Choroid plexus epithelial cell (primary cell): Measurements from ENCODE around the gene SLC25A22.
A peak's percentile ranks its signal among the peaks of the same experiment; 100 is the strongest.

ENCODE experiments used
- DNase-seq: peaks from one replicate; pipeline ENCODE4 v3.0.0-alpha.2; 2010; ENCODE audit warnings: low read depth
- H3K4me3 ChIP-seq: 2 replicates; pipeline ENCODE4 v1.5.1; 2011; ENCODE audit warnings: low read depth, mild to moderate bottlenecking, control low read depth, low read length, moderate library complexity
- CTCF ChIP-seq: conservative IDR thresholded peaks from 2 replicates; pipeline ENCODE4 v1.5.1; 2011; ENCODE audit warnings: low read depth, mild to moderate bottlenecking, control low read depth, inconsistent platforms, low read length, moderate library complexity

The SLC25A22 gene

GRCh38 chr11:795634-796564, 2.2 kb downstream of the SLC25A22 start:
- DNase-seq = peak; percentile 87
- no peak for TF ChIP-seq CTCF
- peak overlapping the region; percentile 79 for H3K4me3 ChIP-seq

- no peak for DNase-seq
Measured at GRCh38 chr11:794766-795633, 3.1 kb downstream of the SLC25A22 start.

GRCh38 chr11:794013-794765, 3.9 kb downstream of the SLC25A22 start:
- no peak for TF ChIP-seq CTCF
- DNase-seq = no peak
- no peak overlapping the region for H3K4me3 ChIP-seq

More at GRCh38 chr11:794766-795633, 3.1 kb downstream of the SLC25A22 start:
- no peak for TF ChIP-seq CTCF
- peak overlapping the region; percentile 79 for H3K4me3 ChIP-seq

GRCh38 chr11:793556-793955, 4.5 kb downstream of the SLC25A22 start:
- H3K4me3 ChIP-seq = no peak overlapping the region
- no peak for DNase-seq
- TF ChIP-seq CTCF = no peak

- no peak for DNase-seq
- TF ChIP-seq CTCF = no peak
Measured at GRCh38 chr11:792873-793272, 5.2 kb downstream of the SLC25A22 start.

GRCh38 chr11:792535-792821, 5.6 kb downstream of the SLC25A22 start:
- H3K4me3 ChIP-seq = no peak overlapping the region
- no peak for DNase-seq
- TF ChIP-seq CTCF = no peak

More at GRCh38 chr11:792873-793272, 5.2 kb downstream of the SLC25A22 start:
- no peak overlapping the region for H3K4me3 ChIP-seq
